Measurements from ENCODE around the gene MDP1. TPM values are rescaled to one million over a fixed set of nuclear protein-coding genes. Genes with fewer than 3 reads are reported as not detected.

MDP1 gene
- total and polyA plus RNA-seq, 2 of the 8 experiments (the other 6 are each of a cell fraction or from before 2014, with no cell fraction given), result 17.7 to 32.2 TPM

- Histone ChIP-seq H2BK20ac (ENCODE audit: low read length) (no peak overlapping the region), H3K36me3 (ENCODE audit: control insufficient read depth in 2 of 4, insufficient read depth in 4 of 4, low read length in 3 of 4) (peaks cover 12 to 23% (median 21%) of the 10 kb centered on the region in 4 experiments; a peak in 7 of 8 replicates), H4K5ac (ENCODE audit: insufficient read length, low read depth, low read length) (no peak overlapping the region), H3K14ac (ENCODE audit: insufficient read length) (no peak overlapping the region), H3K9ac (replicated peaks in 1 of 4; ENCODE audit: extremely low read depth in 1 of 4, low read depth in 3 of 4, low read length in 3 of 4) (no peak overlapping the region), H2BK5ac (ENCODE audit: low read depth, low read length) (no peak overlapping the region), H2BK12ac (ENCODE audit: low read depth, low read length) (no peak overlapping the region), H3K4ac (replicated peaks; ENCODE audit: insufficient read length, low read depth, low read length) (no peak overlapping the region), H2BK120ac (replicated peaks; ENCODE audit: low read depth, low read length) (no peak overlapping the region), H3K79me2 (ENCODE audit: control insufficient read depth in 1 of 2, insufficient read depth in 2 of 2, low read length in 2 of 2) (peaks cover 0 to 13% of the 10 kb centered on the region in 2 experiments; a peak in 2 of 4 replicates), H3K4me1 (replicated peaks in 1 of 4; ENCODE audit: control insufficient read depth in 3 of 4, insufficient read depth in 4 of 4, low read length in 3 of 4) (peaks cover 0 to 13% (median 7%) of the 10 kb centered on the region in 4 experiments; a peak in 6 of 7 replicates), H2BK15ac (ENCODE audit: low read length) (no peak overlapping the region), H3K56ac (replicated peaks; ENCODE audit: insufficient read length, low read depth, low read length) (no peak overlapping the region), H3K27me3 (replicated peaks in 1 of 4; ENCODE audit: control insufficient read depth in 3 of 4, extremely low read depth in 1 of 4, insufficient read depth in 3 of 4, low read length in 3 of 4) (no peaks in the 10 kb centered on the region), H4K8ac (ENCODE audit: extremely low read depth, insufficient read depth, low read length) (no peak overlapping the region; the same call in 1 of the 2 replicates), H2AK5ac (ENCODE audit: low read depth, low read length) (no peak overlapping the region), H3K4me3 (ENCODE audit: extremely low read depth in 1 of 4, insufficient read depth in 2 of 4, low read depth in 3 of 4, low read length in 4 of 4) (no peak overlapping the region), H4K20me1 (replicated peaks in 1 of 2; ENCODE audit: control insufficient read depth in 1 of 2, insufficient read depth in 2 of 2, low read length in 2 of 2) (peaks cover 0 to 13% of the 10 kb centered on the region in 2 experiments), H3K4me2 (ENCODE audit: insufficient read depth in 1 of 2, low read depth in 2 of 2, low read length in 2 of 2) (no peak overlapping the region), H3K79me1 (ENCODE audit: low read depth, low read length) (peaks cover 12% of the 10 kb centered on the region), H3K23me2 (ENCODE audit: low read depth, low read length) (peaks cover 5% of the 10 kb centered on the region), H4K91ac (replicated peaks; ENCODE audit: insufficient read length, low read length) (no peak overlapping the region), H3K23ac (ENCODE audit: insufficient read length) (no peak overlapping the region), H3K9me3 (ENCODE audit: insufficient read depth in 2 of 2, low read depth in 1 of 2, low read length in 1 of 2) (no peaks in the 10 kb centered on the region), H2AFZ (ENCODE audit: low read length) (no peak overlapping the region), H3K27ac (ENCODE audit: low read depth, low read length) (no peak overlapping the region), H3K18ac (ENCODE audit: extremely low read depth, low read length) (no peak overlapping the region)
- TF ChIP-seq SIX5 (IDR thresholded peaks at IDR 0.05; ENCODE audit: low read depth, low read length), result no peak
- TF ChIP-seq FOSL1 (IDR thresholded peaks at IDR 0.05; ENCODE audit: insufficient read depth, low read depth, low read length), result no peak
- TF ChIP-seq, protein P1, sequence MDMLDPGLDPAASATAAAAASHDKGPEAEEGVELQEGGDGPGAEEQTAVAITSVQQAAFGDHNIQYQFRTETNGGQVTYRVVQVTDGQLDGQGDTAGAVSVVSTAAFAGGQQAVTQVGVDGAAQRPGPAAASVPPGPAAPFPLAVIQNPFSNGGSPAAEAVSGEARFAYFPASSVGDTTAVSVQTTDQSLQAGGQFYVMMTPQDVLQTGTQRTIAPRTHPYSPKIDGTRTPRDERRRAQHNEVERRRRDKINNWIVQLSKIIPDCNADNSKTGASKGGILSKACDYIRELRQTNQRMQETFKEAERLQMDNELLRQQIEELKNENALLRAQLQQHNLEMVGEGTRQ (IDR thresholded peaks at IDR 0.05; ENCODE audit: low read length), result no peak
- DNase-seq (ENCODE audit: low read depth in 1 of 2, low spot score in 2 of 2) (no peak), FAIRE-seq (no peak)
- ChIA-PET POLR2A (ENCODE audit: partially characterized antibody) (interaction anchor here (1.1 to 7.9 kb wide), 3 partner anchors 15 to 57 kb away, joined by 3 to 158 read pairs (median 5); partner anchors contain the start of gene REC8), CTCF (ENCODE audit: partially characterized antibody) (no interaction called here)
- 89% methylated on average over 10 of the region's 10 CpGs; no CpG with 5 or more reads in 1 of the 2 experiments for WGBS, 2 experiments (ENCODE audit: extremely low coverage in 1 of 2, insufficient coverage in 1 of 2, insufficient read length in 1 of 2, insufficient replicate concordance in 2 of 2, low coverage in 1 of 2, low lambda C conversion rate in 2 of 2, missing lambda C conversion rate in 1 of 2)
Measured at GRCh38 chr14:24190416-24190815, 25.4 kb downstream of the MDP1 start.

Data from H1 (cell line).